ENCODE results near the gene PTPRJ.
"Not testable (repeated sequence)": the region's sequence is repeated elsewhere in the genome, so short reads cannot be mapped to it uniquely, and the experiment has no call there.

Gene PTPRJ

DNA sequence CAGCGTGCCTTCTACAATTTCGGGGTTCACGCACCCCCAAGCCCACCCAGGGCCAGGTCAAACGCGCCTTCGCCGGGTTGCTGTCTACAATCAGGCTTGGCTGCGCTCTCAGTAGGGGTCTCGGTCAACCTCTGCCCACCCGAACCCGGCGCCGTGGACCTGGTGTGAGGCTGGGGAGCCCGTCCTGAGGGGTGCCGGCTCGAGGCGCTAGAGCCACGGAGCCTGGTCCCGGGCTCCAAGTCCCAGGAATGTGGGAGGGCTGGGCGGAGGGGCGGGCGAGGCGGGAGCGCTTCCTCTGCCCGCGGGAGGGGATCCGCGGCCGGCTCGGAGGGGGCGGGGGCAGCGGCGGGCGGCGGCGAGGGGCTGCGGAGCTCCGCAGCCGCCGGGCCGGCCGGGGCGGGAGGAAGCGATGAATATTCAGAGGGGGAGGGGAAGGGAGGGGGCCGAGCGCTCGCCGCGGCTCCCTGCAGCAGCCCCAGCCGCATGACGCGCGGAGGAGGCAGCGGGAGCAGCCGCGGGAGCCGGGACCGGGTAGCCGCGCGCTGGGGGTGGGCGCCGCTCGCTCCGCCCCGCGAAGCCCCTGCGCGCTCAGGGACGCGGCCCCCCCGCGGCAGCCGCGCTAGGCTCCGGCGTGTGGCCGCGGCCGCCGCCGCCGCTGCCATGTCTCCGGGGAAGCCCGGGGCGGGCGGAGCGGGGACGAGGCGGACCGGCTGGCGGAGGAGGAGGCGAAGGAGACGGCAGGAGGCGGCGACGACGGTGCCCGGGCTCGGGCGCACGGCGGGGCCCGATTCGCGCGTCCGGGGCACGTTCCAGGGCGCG lies at the start of gene PTPRJ:
Gene PTPRJ, plus strand, starts transcription at position 472 of the 819 bp plus-strand sequence. CDS start 354 bp downstream, outside the sequence.
- DNase-seq, result peak in 50 of 56 donors; percentile 30 to 81 (median 64)

DNA sequence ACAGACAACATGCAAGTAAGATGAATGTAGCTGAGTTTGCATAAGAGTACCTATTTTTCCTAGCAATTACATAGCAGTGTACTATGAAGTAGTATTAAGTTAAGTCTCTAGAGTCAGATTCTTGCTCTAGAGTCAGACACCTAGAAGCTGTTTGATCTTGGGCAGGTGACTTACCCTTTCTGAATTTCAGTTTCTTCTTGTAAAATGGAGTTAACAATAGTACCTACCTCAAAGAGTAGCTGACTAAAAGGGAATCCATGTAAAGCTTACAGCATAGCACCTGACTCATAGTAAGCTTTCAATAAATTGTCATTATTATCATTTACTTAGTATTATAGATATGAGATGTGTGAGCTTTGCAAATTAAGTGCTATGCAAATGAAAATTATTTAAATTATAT lies 47.8 kb upstream of the PTPRJ start:
- no peak for DNase-seq

DNA sequence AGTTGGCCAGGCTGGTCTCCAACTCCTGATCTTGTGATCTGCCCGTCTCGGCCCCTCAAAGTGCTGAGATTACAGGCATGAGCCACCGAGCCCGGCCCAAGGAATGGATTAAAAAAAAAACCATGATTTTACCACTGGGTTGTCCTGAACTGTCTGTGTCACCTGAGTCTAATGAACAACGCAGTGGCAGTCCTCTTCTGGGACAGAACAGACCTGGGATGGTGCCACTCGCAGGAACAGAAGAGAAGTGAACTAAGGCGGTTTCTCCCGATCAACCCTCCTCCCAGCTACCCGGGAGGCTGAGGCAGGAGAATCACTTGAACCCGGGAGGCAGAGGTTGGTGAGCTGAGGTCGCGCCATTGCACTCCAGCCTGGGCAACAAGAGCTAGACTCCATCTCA lies 46.6 kb upstream of the PTPRJ start:
- not testable (repeated sequence) for DNase-seq

DNA sequence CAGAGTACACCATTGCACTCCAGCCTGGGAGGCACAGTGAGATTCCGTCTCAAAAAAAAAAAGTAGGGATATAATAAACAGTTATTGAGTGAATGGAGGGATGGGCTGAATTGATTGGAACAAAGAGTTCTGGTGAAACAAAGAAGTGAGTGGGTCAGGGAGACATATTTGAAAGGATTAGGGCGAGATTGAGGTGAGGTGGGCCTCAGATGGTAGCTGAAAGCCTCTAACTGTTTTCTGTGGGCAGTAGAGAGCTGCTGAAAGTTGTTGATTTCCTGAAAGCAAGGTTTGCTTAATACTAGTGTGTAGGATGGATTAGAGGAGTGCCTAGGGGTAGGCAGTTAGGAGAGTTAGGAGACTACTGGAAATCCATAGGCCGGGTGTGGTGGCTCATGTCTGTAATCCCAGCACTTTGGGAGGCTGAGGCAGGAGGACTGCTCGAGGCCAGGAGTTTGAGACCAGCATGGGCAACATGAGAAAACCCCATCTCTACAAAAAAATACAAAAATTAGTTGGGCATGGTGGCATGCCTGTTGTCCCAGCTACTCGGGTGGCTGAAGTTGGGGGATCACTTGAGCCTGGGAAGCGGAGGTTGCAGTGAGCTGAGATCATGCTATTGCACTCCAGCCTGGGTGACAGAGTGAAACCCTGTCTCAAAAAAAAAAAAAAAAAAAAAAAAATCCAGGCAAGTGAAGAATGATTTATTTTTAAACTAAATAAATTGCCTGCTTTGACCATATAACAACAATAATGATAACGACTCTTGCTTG lies 41.4 kb upstream of the PTPRJ start:
- DNase-seq, result no peak

DNA sequence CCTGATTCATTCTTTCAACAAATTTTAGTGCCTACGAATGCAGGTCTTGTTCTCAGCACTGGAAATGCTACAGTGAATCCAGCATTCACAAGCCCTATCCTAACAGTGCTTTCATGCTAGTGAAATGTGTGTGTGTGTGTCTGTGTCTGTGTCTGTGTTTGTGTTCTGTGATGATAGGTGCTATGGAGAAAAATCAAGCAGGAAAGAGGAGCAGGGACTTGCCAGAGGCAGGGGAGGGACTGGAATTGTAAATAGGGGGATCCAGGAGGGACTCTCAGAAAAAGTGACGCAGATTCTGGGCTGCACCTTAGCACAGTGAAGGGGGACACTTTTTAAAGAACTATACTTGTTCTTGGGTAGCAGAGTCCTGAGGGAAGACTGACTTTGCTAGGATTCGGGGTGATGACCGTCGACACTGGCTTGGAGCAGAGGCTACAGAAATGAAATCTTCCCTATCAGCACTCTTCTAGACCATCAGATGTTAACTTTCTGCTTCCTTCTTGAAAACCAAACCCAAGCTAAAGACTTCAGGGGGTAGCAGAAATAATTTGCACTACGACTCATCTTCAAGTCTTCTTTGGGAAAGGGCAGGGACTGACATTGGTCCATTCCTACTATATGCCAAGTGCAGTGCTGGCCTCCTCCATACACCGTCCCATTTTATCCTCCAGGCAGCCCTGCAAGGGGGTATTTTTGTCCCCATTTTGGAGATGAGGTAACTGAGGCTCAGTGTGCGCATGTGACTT lies 39.3 kb upstream of the PTPRJ start:
- DNase-seq, result no peak

DNA sequence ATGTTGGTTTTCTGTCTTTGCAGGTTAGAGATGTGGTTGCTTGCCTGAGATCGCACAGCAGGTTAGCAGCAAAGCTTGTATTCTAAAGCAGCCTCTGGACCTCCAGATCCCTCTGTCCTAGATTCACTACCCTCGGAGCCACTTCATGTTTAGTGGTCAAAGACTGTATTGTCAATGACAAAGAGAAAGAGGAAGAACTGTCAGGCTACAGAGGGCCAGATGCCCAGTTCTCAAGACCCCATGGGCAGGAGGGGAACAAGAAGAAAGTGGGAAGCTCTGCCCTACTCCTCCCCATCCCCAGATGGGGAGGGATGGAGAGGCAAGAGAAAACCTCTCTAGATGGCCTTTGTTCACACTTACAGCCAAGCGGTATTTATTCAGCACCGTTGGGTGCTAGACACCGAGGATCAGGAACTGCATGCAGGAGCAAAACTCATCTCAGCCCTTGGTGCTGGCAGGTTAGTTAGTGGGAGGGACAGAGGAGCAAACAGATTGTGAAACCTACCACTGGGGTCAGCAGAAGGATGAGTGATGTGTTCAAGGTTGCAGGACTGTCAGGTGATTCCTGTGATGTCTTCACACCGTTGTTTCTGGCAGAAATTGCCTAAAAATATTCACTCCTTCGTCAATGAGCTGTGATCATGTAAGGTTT lies 38.3 kb upstream of the PTPRJ start:
- peak in 9 of 56 donors; percentile 3 to 25 (median 8) for DNase-seq

DNA sequence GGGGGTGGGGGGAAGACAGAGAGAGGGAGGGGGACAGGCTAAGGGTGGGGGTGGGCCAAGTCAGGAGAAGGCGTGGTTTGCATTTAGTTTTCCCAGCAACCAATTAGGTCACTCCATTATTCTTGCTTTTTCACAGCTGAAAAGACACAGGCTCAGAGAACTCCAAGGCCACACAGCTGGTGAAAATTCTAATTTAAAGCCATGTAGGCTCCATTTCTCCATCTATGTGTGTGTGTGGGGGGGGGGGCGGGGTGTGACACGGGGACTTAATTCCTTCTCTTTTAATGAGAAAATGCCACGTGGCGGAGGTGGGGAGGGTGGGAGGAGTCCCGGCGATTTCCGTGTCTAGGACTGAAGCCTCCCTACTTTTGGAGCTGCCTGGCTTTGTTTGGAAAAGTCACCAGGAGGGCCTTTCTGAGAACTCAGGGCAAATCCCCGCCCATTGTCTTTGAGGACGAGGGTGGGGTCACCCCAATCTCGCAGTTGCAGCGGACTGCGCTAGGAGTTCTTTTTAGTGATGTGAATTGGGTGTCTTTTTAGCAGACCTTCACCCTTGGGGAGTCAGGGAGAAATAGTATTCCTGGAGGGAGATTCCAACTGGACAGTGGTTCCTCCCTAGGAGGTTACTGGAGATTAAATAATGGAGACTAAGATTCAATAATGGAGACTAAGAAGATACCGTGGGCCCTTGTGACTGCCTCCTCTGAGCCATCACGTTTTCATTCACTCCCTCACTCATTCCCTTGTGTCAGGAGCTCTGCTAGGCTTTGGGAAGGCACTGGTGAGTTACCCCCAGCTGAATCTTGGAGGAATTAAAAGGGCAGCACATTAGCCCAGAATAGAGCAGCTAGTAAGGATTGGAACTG lies 36.4 kb upstream of the PTPRJ start:
- no peak for DNase-seq

GRCh38 chr11:47944632-47945031 lies 35.7 kb upstream of the PTPRJ start:
- no peak for DNase-seq

GRCh38 chr11:47946682-47947559 lies 33.4 kb upstream of the PTPRJ start:
- DNase-seq, result peak in 11 of 56 donors; percentile 4 to 38 (median 12)

DNA sequence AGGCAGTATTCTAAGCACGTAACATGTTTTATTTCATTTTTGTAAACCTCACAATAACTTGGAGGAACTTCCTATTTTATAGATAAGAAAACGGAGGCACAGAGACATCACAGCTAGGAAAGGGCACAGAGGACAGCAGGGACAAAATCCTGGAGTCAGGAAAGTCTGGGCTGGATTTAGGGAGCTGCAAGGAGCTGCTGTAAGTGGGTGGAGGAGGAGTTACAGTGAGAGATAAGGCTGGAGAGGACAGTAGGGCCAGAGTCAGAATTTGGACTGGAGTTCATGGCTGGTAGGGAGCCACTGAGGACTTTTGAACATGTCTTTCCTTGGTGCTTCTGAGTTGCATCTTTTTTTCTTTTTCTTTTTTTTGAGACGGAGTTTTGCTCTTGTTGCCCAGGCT lies 32.2 kb upstream of the PTPRJ start:
- no peak for DNase-seq

GRCh38 chr11:47949001-47949675 lies 31.2 kb upstream of the PTPRJ start:
- not testable (repeated sequence) for DNase-seq

DNA sequence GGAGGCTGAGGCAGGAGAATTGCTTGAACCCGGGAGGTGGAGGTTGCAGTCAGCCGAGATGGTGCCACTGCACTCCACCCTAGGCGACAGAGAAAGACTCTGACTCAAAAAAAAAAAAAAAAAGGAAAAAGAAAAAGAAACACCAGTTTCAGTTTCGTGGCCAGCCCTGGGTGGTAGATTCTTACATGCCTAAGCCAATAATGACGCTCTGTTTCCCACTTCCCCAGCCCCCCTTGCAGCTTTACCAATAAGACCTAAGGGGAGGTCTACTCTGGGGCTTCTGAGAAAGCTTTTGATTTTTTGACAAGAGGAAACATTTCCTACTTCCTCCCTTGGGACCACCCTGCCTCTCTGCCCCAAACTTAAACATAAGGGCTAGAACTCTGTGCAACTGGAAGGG lies 30.0 kb upstream of the PTPRJ start:
- DNase-seq, result no peak

DNA sequence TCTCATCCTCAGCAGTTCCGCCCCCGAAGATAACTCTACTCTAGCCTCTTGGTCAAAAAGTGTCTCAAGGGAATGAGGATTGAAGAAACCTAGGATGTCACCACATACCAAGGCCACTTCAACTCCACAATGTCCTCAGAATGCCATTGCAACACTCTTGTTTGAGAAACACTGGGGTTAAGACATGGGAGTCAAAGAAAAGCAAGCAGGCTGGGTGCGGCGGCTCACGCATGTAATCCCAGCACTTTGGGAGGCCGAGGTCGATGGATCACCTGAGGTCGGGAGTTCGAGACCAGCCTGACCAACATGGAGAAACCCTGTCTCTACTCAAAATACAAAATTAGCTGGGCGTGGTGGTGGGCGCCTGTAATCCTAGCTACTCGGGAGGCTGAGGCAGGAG lies 28.9 kb upstream of the PTPRJ start:
- DNase-seq, result not testable (repeated sequence)

- no peak for DNase-seq
Measured at GRCh38 chr11:47955061-47955755, 25.2 kb upstream of the PTPRJ start.

DNA sequence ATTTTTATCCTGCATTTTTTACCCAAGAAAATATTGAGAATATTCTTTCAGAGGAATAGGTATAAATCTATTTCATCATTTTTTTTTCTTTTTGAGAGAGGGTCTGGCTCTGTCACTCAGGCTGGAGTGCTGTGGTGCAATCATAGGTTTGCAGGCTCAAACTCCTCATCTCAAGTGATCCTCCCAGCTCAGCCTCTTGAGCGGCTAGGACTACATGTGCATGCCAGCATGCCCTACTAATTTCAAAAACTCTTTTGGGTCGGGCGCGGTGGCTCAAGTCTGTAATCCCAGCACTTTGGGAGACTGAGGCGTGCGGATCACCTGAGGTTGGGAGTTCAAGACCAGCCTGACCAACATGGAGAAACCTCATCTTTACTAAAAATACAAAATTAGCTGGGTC lies 20.3 kb upstream of the PTPRJ start:
- DNase-seq, result no peak

DNA sequence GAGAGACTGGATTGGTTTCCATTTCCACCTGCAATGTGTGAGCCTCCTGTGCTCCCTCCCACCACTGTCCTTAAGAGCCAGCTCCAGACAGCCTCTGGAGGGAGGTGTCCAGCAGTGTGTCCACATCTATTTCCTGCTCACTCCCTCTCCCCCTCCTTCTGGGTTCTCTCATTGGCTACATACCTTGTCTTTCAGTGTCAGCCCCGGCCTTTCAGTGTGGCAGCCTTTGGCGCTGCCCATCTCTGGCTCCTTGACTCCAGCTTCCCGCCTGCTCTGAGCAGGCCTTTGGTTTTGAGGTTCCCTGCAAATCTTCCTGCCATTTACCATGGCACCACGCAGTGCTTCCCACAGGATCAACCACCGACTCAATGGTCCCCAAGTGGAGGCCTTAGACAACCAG lies 19.0 kb upstream of the PTPRJ start:
- no peak for DNase-seq

- no peak for DNase-seq
Measured at GRCh38 chr11:47964546-47964945, 15.8 kb upstream of the PTPRJ start.
